ENCODE results near the gene KIF26B. TPM values are rescaled to one million over a fixed set of nuclear protein-coding genes. Genes with fewer than 3 reads are reported as not detected.
"Not testable (repeated sequence)": the region's sequence is repeated elsewhere in the genome, so short reads cannot be mapped to it uniquely, and the experiment has no call there.

KIF26B gene
- total RNA-seq, 1 donor from 2014 or later: 0.32 TPM

DNA sequence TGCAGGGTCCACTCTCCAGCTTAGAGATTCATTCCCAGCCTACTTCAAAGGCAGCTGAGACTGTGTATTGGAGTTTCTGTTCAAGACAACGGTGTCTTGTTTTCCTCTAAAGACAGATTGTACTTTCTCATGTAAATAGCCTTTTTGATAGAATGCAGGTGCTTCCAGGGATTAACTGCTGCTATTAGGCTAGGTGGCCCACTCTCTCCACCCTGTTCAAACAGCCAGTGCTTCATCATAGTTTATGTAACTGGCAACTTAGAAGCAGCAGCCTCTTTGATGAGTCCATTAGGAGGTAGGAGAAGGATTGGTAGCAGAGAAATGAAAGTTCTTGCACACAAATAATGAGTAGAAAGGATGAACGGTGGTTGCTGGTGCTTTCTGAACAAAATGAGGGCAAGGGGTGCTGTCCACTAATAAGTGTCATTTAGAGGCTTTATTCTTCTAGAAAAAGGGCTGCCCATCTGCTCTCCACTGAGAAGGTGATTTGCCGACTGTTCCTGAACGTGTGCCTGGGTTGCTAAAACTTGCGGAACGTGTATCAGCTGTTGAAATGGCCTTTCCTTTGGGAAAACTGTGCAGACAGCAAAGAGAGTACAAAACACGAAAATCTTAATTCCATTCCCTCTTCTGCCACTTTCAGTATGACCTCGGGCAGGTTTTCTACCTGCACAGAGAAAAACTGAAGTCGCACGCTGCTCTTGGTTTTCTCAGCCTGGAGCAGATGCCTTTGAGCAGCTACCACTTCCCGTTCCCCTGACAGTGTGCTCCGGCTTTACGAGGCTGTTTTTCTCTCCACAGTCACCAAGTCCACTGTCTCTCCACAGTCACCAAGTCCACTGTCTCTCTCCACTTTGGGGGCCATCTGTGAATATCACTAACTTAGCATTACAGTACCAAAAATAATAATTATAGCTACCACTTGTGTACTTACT is 228.9 kb downstream of the KIF26B start:
- no peak for DNase-seq (ENCODE audit: low spot score)

DNA sequence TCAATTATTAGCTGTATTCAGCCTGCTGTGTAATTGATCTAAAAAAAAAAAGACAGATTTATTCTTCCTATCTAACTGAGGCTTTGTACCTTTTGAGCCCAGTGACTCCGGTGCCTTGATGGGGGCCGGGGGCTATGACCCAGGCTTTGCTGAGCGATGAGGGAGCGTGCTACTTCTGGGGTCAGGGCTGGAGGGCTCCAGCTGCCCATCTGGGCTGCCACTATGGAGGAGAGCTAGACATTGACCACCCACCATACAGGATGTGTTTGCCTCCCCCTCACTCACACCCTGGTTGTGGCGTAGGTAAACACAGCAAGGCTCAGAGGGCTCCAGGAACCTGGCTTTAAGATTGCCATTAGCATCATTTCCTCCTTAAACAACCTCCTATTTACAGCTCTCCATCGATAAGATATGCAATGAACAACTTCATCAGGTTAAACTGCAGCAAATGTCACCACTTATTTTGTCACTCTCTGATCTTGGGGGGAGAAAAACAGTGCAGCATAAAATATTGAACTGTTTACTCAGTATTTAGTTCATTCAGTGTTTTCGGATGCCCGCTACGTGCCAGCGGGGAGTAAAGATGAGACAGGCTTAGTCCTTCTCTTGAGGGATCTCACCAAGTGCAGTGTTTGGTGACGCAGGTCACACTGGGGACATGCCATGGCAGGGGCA is 231.6 kb downstream of the KIF26B start:
- no peak for DNase-seq (ENCODE audit: low spot score)

DNA sequence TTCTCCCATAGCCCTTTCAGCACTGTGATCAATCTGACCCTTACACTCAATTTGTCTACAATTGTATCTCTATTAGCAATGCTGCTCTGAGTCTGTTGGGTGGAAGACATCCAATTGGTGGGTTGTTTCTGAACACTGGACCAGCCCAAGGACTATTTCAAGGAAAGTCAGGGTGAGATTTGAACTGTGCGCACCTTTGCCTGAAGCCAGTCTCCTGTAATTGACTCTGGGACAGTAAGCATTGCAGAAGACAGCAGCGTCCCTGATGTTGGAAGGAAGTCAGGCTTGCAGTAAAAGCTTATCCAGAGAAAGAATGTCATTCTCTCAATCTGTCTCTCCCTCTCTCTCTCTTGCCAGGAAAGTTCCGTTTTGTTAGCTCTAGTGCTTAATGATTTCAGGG is 233.9 kb downstream of the KIF26B start:
- no peak for DNase-seq (ENCODE audit: low spot score)

GRCh38 chr1:245389873-245390272 is 235.1 kb downstream of the KIF26B start:
- no peak for DNase-seq (ENCODE audit: low spot score)

DNA sequence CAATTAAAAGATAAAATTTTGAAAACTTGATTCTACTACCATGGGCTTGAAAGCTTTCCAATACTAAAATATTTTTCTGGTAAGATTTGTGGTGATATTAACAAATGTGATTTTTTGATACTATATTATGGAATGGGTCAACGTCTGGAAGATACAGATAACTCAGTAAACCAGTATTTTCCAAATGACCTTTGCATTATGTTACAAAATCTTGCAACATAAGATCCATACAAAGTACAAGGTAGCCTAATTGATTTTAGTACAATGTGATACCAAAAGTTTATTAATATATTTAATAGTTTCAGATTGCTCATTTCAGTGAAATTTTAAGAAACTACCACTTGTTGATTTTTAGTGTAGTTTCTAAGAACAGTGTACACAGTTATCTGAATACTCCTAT is 236.2 kb downstream of the KIF26B start:
- DNase-seq (ENCODE audit: low spot score): no peak

GRCh38 chr1:245393694-245394093 is 238.9 kb downstream of the KIF26B start:
- DNase-seq (ENCODE audit: low spot score): no peak

- DNase-seq (ENCODE audit: low spot score): no peak
These were observed 240.9 kb downstream of the KIF26B start for GRCh38 chr1:245395680-245396079.

GRCh38 chr1:245396615-245397014 is 241.8 kb downstream of the KIF26B start:
- DNase-seq (ENCODE audit: low spot score): no peak

DNA sequence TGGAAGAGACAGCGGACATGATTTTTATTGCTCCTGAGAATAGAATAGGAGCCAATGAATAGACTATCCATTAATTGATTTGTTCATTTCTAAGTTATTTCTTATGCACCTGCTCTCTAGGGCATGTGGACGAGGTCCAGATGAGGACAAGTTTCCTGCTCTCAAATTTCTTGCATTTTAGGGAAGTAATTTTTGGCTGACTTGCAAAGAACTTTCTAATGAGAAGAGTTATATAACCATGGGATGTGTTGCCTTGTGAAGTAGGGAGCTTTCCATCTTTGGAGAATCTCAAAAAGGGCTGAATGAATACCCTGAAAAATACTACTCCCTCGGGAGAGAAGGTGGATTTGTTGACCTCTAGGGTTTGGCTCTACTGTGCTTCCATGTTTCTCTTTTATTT is 243.0 kb downstream of the KIF26B start:
- DNase-seq (ENCODE audit: low spot score): no peak

DNA sequence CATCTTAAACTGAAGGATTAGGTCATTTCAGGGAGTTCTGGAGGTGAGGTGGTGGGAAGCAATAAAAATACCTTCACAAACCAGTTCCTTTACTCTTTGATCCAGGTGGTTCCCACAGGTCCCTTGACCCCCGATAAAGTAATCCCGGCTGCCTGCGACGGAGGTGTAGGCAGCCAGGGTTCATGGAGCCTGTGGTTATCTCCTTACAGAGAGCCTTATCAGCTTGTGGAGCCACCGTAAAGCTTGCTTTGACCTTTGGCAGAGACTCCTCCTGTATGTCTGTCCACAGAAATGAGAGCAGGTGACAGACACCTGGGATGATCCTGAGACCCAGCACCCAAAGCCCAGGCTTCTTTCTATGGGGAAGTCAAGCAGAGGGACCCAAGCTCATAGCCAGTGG is 243.4 kb downstream of the KIF26B start:
- DNase-seq (ENCODE audit: low spot score): no peak

- no peak for DNase-seq (ENCODE audit: low spot score)
These were observed 247.2 kb downstream of the KIF26B start for GRCh38 chr1:245401881-245402587.

DNA sequence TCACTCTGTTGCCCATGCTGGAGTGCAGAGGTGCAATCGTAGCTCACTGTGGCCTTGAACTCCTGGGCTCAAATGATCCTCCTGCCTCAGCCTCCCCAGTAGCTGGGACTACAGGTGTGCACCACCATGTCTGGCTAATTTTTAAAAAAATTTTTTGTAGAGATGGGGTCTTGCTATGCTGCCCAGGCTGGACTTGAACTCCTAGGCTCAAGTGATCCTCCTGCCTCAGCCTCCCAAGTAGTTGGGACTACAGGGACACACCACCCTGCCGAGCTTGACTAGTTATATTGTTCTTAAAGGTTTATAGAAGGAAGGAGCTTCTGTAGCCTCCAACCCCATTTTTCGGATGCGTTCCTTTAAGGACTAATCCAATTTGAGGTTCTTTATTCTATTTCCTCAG is 248.2 kb downstream of the KIF26B start:
- not testable (repeated sequence) for DNase-seq (ENCODE audit: low spot score)

- no peak for DNase-seq (ENCODE audit: low spot score)
These were observed 249.7 kb downstream of the KIF26B start for GRCh38 chr1:245404527-245404926.

DNA sequence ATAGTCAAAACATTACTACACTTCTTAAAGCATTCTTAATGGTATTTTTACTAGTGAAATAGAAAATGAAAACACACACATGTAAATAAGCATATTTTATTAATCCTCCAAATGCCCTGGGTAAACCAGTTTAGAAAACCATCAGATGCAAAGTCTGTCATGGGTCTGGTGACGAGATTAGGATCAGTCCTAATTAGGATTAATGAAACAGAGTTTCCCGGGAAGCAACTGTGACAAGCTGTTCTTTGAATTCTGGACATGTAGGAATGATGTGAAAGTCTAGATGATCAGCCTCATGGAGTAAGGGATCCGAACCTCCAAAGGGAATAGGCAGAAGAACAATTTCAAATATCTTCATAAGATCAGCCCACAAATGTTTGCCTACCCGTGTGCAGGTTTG is 250.2 kb downstream of the KIF26B start:
- no peak for DNase-seq (ENCODE audit: low spot score)

GRCh38 chr1:245406426-245406825 is 251.6 kb downstream of the KIF26B start:
- DNase-seq (ENCODE audit: low spot score): no peak

- DNase-seq (ENCODE audit: low spot score): no peak
These were observed 253.2 kb downstream of the KIF26B start for GRCh38 chr1:245407983-245408382.

GRCh38 chr1:245409341-245410195 is 254.8 kb downstream of the KIF26B start:
- no peak for DNase-seq (ENCODE audit: low spot score)

DNA sequence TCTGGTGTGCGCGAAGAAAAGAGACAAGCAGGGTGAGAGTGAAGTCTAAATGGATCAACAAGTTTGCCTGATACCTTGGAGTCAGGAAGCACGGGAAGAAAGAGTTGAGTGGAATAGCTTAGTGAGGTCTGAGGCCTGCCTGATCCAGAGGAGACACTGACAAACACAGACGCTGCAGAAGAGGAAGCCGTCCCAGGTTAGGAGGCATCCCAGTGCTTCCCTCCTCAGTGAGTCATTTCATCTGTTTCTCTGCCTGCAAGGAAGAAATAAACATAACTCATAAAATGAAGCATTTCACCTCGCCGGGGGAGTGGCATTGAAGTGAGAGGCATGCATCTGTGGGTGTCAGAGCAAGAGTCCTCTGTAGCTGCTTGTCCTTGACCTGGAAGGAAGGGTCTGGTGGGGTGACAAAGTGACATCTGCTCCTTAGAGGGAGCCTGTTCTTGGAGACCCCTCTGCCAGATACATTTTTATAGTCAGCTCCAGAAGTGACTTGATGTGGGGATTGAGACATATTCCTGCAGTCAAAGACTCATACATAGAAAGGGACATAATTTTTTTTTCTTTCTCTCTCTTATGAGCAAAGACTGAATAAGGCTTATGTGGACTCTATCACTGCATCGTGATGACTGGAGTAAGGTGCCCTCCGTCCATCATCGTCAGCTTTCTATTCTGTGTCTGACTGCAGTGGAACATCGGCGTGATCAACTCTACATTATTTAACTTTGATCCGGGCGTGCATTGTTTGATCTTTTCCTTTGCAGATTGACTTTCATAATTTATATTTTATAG is 256.7 kb downstream of the KIF26B start:
- DNase-seq (ENCODE audit: low spot score): no peak

- DNase-seq (ENCODE audit: low spot score): no peak
These were observed 257.5 kb downstream of the KIF26B start for GRCh38 chr1:245412306-245412705.

DNA sequence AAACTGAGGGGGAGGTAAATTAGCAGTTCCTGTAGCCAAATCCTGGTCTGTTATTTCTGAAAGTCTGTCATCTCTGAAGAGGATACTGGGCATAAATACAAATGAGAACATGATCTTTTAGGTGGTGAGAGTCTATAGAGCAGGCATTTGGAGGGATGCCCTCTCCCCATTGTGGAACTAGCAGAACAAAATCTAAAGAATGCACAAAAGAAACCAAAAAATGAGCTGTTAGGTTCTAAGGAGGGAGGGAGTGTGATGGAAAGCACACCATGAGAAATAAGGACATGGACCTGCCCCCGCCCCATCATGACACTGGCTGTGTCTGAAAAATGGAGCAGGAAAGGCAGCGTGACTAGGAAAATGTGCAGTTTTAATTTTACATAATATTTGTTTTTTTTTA is 262.0 kb downstream of the KIF26B start:
- DNase-seq (ENCODE audit: low spot score): no peak

- DNase-seq (ENCODE audit: low spot score): no peak
These were observed 263.3 kb downstream of the KIF26B start for GRCh38 chr1:245418077-245418476.

All from mucosa of gallbladder (tissue), 1 donor.